SK-N-SH treated with all-trans-retinoic acid at 6 μM for 48 hours (cell line): Measurements from ENCODE around the gene POLK.

Experiments used
- ARNTL ChIP-seq: fragments of 450-650 bp; formaldehyde crosslinking; IDR thresholded peaks from 2 replicates; pipeline ENCODE4 v1.5.0; 2020; ENCODE audit warnings: low read depth, mild to moderate bottlenecking, moderate library complexity, borderline replicate concordance
- BACH2 ChIP-seq: fragments of 250-450 bp; sonication (Bioruptor Pico); IDR thresholded peaks from 2 replicates; pipeline ENCODE4 v1.9.0; 2021; ENCODE audit warnings: mild to moderate bottlenecking, borderline replicate concordance
- GLIS3 ChIP-seq: fragments of 250-450 bp; sonication (Bioruptor Pico); IDR thresholded peaks from 2 replicates; pipeline ENCODE4 v1.5.0; 2020; ENCODE audit warnings: mild to moderate bottlenecking, moderate library complexity
- TOX ChIP-seq: fragments of 250-450 bp; sonication (Bioruptor Pico); IDR thresholded peaks from 2 replicates; pipeline ENCODE4 v1.8.0; 2021; ENCODE audit warnings: mild to moderate bottlenecking, moderate library complexity, borderline replicate concordance
- ZFP3 ChIP-seq: fragments of 250-450 bp; sonication (Bioruptor Pico); IDR thresholded peaks from 2 replicates; pipeline ENCODE4 v1.5.0; 2020; ENCODE audit warnings: mild to moderate bottlenecking, moderate library complexity
- TF ChIP-seq, protein P1 (sequence below): fragments of 250-450 bp; sonication (Bioruptor Pico); IDR thresholded peaks from 2 replicates; pipeline ENCODE4 v1.8.0; 2020; ENCODE audit warnings: mild to moderate bottlenecking, moderate library complexity, borderline replicate concordance

DNA sequence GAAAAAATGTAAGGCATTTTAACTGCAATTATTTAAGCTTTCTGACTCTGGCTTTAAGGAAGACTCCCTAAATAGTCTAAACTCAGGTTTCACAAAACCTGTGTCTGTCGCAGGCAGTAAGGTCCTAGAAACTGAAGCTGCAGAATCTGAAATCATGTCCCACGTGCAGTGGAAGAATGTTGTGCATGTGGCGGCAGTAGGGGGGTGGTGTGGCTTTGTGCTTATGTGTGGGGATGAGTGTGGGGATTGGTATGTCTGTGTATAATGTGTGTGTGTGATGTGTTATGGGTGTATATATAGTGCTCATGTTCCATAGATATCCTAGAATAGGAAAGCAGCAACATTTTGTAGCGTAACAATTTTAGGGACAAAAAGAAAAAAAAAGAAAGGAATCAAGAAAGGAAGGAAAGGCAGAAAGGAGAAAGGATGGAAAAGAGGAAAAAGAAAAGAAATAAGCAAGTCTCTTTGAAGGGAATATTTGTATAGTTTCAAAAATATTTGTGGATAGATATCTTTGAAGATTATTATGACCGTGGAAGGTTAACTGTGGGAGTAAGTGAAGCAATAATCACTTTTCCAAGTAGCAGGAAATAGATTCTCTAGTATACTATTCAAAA, 106.2 kb downstream of the POLK start:
- TF ChIP-seq BACH2 (CRISPR knock-in tag): no peak
- TF ChIP-seq TOX: no peak
- TF ChIP-seq GLIS3 (CRISPR knock-in tag): no peak
- no peak for TF ChIP-seq ARNTL (CRISPR knock-in tag)
- TF ChIP-seq, protein P1, sequence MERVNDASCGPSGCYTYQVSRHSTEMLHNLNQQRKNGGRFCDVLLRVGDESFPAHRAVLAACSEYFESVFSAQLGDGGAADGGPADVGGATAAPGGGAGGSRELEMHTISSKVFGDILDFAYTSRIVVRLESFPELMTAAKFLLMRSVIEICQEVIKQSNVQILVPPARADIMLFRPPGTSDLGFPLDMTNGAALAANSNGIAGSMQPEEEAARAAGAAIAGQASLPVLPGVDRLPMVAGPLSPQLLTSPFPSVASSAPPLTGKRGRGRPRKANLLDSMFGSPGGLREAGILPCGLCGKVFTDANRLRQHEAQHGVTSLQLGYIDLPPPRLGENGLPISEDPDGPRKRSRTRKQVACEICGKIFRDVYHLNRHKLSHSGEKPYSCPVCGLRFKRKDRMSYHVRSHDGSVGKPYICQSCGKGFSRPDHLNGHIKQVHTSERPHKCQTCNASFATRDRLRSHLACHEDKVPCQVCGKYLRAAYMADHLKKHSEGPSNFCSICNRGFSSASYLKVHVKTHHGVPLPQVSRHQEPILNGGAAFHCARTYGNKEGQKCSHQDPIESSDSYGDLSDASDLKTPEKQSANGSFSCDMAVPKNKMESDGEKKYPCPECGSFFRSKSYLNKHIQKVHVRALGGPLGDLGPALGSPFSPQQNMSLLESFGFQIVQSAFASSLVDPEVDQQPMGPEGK: no peak
- no peak for TF ChIP-seq ZFP3 (CRISPR knock-in tag)
